BJ (cell line): ENCODE measurements around the gene LIPI. TPM values are rescaled to one million over a fixed set of nuclear protein-coding genes. Genes with fewer than 3 reads are reported as not detected.
"Not testable (repeated sequence)": the region's sequence is repeated elsewhere in the genome, so short reads cannot be mapped to it uniquely, and the experiment has no call there.

Experiments
- CTCF ChIA-PET: fragments of 350-600 bp; formaldehyde crosslinking; extraction: SDS; loops from one replicate; lab custom pipeline; 2021; ENCODE audit warnings: antibody characterized with exemption, inconsistent platforms; lab: Yijun Ruan, JAX
- POLR2A ChIA-PET: fragments of 300-600 bp; sonication (Branson Sonifier 250); formaldehyde crosslinking; extraction: SDS; loops from one replicate; lab custom pipeline; 2021; ENCODE audit warnings: antibody characterized with exemption; lab: Charles Lee
- DNase-seq: peaks from one replicate; pipeline ENCODE4 v3.0.0-alpha.2; 2011; ENCODE audit warnings: low read depth
- H3K27me3 ChIP-seq: 2 replicates; pipeline ENCODE4 v1.6.0; 2011; ENCODE audit warnings: low read length; ENCODE audit not compliant: control insufficient read depth, insufficient read depth
- H3K36me3 ChIP-seq: 2 replicates; pipeline ENCODE4 v1.5.1; 2011; ENCODE audit warnings: low read length; ENCODE audit not compliant: control insufficient read depth, insufficient read depth
- H3K4me3 ChIP-seq: 2 replicates; pipeline ENCODE4 v1.5.1; 2011; ENCODE audit warnings: low read depth, mild to moderate bottlenecking, control low read depth, low read length
- polyA plus RNA-seq: library from polyadenylated mRNA; depleted of rRNA; stranded (reverse); fragments of >200 nt; gene quantifications from 2 replicates; pipeline ENCODE4 v1.2.3, GENCODE V29; 2011
- TF ChIP-seq, protein P1 (sequence below): IDR thresholded peaks from 2 replicates; pipeline ENCODE4 v1.5.1; 2011; ENCODE audit warnings: low read depth, mild to moderate bottlenecking, control low read depth, inconsistent platforms, low read length, moderate library complexity; ENCODE audit not compliant: insufficient read depth

Gene LIPI
- polyA plus RNA-seq, 1 experiment, result not detected

DNA sequence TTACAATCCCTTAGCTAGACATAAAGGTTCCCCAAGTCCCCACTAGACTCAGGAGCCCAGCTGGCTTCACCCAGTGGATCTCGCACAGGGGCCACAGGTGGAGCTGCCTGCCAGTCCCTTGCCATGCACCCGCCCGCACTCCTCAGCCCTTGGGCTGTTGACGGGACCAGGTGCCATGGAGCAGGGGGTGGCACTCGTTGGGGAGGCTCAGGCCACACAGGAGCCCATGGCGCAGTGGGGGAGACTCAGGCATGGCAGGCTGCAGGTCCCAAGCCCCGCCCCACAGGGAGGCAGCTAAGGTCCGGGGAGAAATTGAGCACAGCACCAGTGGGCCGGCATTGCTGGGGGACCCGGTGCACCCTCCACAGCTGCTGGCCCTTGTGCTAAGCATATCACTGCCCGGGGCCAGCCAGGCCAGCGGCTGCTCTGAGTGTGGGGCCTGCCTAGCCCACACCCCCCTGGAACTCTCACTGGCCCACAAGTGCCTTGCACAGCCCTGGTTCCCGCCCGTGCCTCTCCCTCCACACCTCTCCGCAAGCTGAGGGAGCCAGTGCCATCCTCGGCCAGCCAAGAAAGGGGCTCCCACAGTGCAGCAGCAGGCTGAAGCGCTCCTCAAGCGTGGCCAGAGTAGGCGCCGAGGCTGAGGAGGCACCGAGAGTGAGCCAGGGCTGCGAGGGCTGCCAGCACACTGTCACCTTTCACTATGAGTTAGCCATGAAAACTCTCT lies 117.8 kb downstream of the LIPI start:
- no peak for DNase-seq
- no peaks in the 10 kb centered on the region for H3K36me3 ChIP-seq
- no peaks in the 10 kb centered on the region for H3K27me3 ChIP-seq
- TF ChIP-seq, protein P1, sequence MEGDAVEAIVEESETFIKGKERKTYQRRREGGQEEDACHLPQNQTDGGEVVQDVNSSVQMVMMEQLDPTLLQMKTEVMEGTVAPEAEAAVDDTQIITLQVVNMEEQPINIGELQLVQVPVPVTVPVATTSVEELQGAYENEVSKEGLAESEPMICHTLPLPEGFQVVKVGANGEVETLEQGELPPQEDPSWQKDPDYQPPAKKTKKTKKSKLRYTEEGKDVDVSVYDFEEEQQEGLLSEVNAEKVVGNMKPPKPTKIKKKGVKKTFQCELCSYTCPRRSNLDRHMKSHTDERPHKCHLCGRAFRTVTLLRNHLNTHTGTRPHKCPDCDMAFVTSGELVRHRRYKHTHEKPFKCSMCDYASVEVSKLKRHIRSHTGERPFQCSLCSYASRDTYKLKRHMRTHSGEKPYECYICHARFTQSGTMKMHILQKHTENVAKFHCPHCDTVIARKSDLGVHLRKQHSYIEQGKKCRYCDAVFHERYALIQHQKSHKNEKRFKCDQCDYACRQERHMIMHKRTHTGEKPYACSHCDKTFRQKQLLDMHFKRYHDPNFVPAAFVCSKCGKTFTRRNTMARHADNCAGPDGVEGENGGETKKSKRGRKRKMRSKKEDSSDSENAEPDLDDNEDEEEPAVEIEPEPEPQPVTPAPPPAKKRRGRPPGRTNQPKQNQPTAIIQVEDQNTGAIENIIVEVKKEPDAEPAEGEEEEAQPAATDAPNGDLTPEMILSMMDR, result no peak
- ChIA-PET CTCF (no interaction called here), POLR2A (no interaction called here)
- H3K4me3 ChIP-seq, result no peak overlapping the region

DNA sequence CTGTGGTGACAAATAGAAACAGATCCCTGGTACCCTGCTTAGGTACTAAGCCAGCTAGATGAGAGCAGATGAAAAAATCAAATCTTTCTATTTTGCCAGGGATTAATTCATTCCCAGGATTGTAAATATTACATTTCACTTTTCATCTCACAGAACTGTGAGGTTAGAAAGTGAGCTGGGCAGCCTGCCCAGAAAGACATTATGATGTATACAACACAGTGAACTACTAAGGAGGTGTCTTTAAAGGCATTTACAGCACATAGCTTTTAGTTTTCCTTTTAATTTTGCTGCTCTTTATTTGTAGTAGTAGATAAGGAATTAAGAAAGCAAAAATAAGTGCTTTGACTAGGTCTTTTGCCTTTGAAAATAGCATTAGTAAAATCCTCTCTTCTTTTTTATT lies 120.6 kb downstream of the LIPI start:
- H3K4me3 ChIP-seq, POLR2A ChIA-PET, H3K36me3 ChIP-seq, H3K27me3 ChIP-seq, DNase-seq, CTCF ChIA-PET: not testable (repeated sequence)

- Histone ChIP-seq H3K27me3 (no peaks in the 10 kb centered on the region), H3K36me3 (no peaks in the 10 kb centered on the region), H3K4me3 (no peak overlapping the region)
- TF ChIP-seq, protein P1, result no peak
- POLR2A ChIA-PET, result no interaction called here
- CTCF ChIA-PET, result no interaction called here
- no peak for DNase-seq
Measured at GRCh38 chr21:14088391-14088790, 122.4 kb downstream of the LIPI start.

- ChIA-PET POLR2A (no interaction called here), CTCF (no interaction called here)
- Histone ChIP-seq H3K4me3 (no peak overlapping the region), H3K36me3 (no peaks in the 10 kb centered on the region), H3K27me3 (no peaks in the 10 kb centered on the region)
- DNase-seq, result no peak
- TF ChIP-seq, protein P1, result no peak
Measured at GRCh38 chr21:14086553-14086952, 124.2 kb downstream of the LIPI start.

DNA sequence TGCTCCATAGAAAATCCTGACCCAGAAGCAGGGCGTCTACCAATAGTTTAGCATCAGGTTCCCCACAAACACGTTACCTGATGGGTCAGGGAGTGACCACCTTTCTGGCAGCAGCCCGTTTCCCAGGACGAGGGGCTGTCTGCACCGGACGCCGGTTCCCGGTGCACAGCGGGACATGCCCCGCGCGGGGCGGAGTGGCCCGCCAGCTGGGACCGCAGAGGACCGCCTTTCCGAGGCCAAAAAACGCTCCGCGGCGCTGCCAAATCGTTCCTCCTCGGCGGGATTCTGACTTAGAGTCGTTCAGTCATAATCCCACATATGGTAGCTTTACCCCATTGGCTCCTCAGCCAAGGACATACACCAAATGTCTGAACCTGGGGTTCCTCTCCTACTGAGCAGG lies 126.1 kb downstream of the LIPI start:
- no peaks in the 10 kb centered on the region for H3K27me3 ChIP-seq
- ChIA-PET POLR2A (no interaction called here), CTCF (interaction anchor here (0.6 kb wide), 1 partner anchor 47 kb away, joined by 3 read pairs; no protein-coding TSS in a partner anchor)
- no peaks in the 10 kb centered on the region for H3K36me3 ChIP-seq
- H3K4me3 ChIP-seq, result no peak overlapping the region
- DNase-seq, result no peak
- TF ChIP-seq, protein P1, result no peak

- DNase-seq, result no peak
- CTCF ChIA-PET, result no interaction called here
- no peak overlapping the region for H3K4me3 ChIP-seq
- TF ChIP-seq, protein P1, result no peak
- no peaks in the 10 kb centered on the region for H3K36me3 ChIP-seq
- POLR2A ChIA-PET, result no interaction called here
- H3K27me3 ChIP-seq, result no peaks in the 10 kb centered on the region
Measured at GRCh38 chr21:14084068-14084501, 126.7 kb downstream of the LIPI start.
